K562 (cell line): ENCODE results near the gene MRO. TPM values are rescaled to one million over a fixed set of nuclear protein-coding genes. Genes with fewer than 3 reads are reported as not detected.

Experiments used
- ATF7 ChIP-seq: fragments of 450-650 bp; IDR thresholded peaks from 2 replicates; pipeline ENCODE4 v1.7.1; 2014; ENCODE audit warnings: mild to moderate bottlenecking, moderate library complexity
- NFE2 ChIP-seq: IDR thresholded peaks from 2 replicates; pipeline ENCODE4 v1.6.1; 2014; ENCODE audit warnings: antibody characterized with exemption, low read depth
- RBBP5 ChIP-seq: fragments of 200-600 bp; sonication (generic); IDR thresholded peaks from 2 replicates; pipeline ENCODE4 v1.6.1; 2012; ENCODE audit warnings: borderline replicate concordance, mild to moderate bottlenecking, low read length, control low read depth, inconsistent platforms; ENCODE audit not compliant: insufficient read depth, poor library complexity, severe bottlenecking
- TGIF2 ChIP-seq: sonication (generic); formaldehyde crosslinking; IDR thresholded peaks from 2 replicates; pipeline ENCODE4 v1.8.1; 2022; ENCODE audit warnings: mild to moderate bottlenecking, missing genetic modification reagents, moderate library complexity
- polyA plus RNA-seq, 8 experiments: library from polyadenylated mRNA; depleted of rRNA in 4 of 8; stranded (reverse) in 5 of 8; unstranded in 3 of 8; fragments of >200 nt; fragmentation: Nextera tagmentation in 2 of 8; fragmentation: Illumina TruSeq in 1 of 8; extraction: Ambion mirVana in 2 of 8; extraction: Trizol in 1 of 8; gene quantifications; 2 replicates each; pipeline versions ENCODE4 v1.2.1 to v1.2.3, GENCODE V29; 2011 to 2014; ENCODE audit warnings: inconsistent platforms in 1 of 8, missing spikeins in 1 of 8
- total RNA-seq, 7 experiments: library from RNA; depleted of rRNA in 6 of 7; stranded (reverse); fragments of >200 nt in 6 of 7; fragmentation: Illumina TruSeq in 2 of 7; extraction: Trizol in 2 of 7; gene quantifications; 2 replicates each; pipeline versions ENCODE4 v1.2.1 to v1.2.3, GENCODE V29; 2011 to 2021; ENCODE audit warnings: low replicate concordance in 1 of 7
- TF ChIP-seq, protein P1 (sequence below): sonication (generic); formaldehyde crosslinking; IDR thresholded peaks from 2 replicates; pipeline ENCODE4 v1.8.1; 2022; ENCODE audit warnings: missing genetic modification reagents
- TF ChIP-seq, protein P2 (sequence below): fragments of 450-650 bp; IDR thresholded peaks from 2 replicates; pipeline ENCODE4 v1.6.1; 2017; ENCODE audit warnings: mild to moderate bottlenecking, moderate library complexity
- TF ChIP-seq, protein P3 (sequence below), 3 experiments: fragments of 200-800 bp in 1 of 3; fragments of 250-450 bp in 1 of 3; fragments of 450-650 bp in 1 of 3; sonication (Bioruptor Pico) in 1 of 3; sonication (Bioruptor generic) in 1 of 3; formaldehyde crosslinking in 1 of 3; IDR thresholded peaks; 2 replicates each; pipeline versions ENCODE4 v1.6.1 to v1.8.0; 2016 to 2022; ENCODE audit warnings: mild to moderate bottlenecking in 2 of 3, missing genetic modification characterization in 2 of 3, missing compliant biosample characterization in 1 of 3, moderate library complexity in 1 of 3

MRO gene
- total and polyA plus RNA-seq, 9 of the 15 experiments (the other 6 are each of a cell fraction or from before 2014, with no cell fraction given): 0.06 TPM; not detected in 8

- TF ChIP-seq ATF7 (no peak), TGIF2 (CRISPR knock-in tag) (no peak), RBBP5 (no peak), NFE2 (no peak)
- TF ChIP-seq, protein P1, sequence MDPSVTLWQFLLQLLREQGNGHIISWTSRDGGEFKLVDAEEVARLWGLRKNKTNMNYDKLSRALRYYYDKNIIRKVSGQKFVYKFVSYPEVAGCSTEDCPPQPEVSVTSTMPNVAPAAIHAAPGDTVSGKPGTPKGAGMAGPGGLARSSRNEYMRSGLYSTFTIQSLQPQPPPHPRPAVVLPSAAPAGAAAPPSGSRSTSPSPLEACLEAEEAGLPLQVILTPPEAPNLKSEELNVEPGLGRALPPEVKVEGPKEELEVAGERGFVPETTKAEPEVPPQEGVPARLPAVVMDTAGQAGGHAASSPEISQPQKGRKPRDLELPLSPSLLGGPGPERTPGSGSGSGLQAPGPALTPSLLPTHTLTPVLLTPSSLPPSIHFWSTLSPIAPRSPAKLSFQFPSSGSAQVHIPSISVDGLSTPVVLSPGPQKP (CRISPR knock-in tag): no peak
- TF ChIP-seq, protein P2, sequence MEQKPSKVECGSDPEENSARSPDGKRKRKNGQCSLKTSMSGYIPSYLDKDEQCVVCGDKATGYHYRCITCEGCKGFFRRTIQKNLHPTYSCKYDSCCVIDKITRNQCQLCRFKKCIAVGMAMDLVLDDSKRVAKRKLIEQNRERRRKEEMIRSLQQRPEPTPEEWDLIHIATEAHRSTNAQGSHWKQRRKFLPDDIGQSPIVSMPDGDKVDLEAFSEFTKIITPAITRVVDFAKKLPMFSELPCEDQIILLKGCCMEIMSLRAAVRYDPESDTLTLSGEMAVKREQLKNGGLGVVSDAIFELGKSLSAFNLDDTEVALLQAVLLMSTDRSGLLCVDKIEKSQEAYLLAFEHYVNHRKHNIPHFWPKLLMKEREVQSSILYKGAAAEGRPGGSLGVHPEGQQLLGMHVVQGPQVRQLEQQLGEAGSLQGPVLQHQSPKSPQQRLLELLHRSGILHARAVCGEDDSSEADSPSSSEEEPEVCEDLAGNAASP: no peak
- TF ChIP-seq, protein P3, sequence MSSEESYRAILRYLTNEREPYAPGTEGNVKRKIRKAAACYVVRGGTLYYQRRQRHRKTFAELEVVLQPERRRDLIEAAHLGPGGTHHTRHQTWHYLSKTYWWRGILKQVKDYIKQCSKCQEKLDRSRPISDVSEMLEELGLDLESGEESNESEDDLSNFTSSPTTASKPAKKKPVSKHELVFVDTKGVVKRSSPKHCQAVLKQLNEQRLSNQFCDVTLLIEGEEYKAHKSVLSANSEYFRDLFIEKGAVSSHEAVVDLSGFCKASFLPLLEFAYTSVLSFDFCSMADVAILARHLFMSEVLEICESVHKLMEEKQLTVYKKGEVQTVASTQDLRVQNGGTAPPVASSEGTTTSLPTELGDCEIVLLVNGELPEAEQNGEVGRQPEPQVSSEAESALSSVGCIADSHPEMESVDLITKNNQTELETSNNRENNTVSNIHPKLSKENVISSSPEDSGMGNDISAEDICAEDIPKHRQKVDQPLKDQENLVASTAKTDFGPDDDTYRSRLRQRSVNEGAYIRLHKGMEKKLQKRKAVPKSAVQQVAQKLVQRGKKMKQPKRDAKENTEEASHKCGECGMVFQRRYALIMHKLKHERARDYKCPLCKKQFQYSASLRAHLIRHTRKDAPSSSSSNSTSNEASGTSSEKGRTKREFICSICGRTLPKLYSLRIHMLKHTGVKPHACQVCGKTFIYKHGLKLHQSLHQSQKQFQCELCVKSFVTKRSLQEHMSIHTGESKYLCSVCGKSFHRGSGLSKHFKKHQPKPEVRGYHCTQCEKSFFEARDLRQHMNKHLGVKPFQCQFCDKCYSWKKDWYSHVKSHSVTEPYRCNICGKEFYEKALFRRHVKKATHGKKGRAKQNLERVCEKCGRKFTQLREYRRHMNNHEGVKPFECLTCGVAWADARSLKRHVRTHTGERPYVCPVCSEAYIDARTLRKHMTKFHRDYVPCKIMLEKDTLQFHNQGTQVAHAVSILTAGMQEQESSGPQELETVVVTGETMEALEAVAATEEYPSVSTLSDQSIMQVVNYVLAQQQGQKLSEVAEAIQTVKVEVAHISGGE (CRISPR knock-in tag; IDR thresholded peaks at IDR 0.05): no peak
Observed at GRCh38 chr18:50822756-50823155, 2.9 kb upstream of the MRO start (continued).
